Stimulated activated CD8-positive, alpha-beta memory T cell treated with anti-CD3 and anti-CD28 coated beads, Interleukin-15, amount 100 ng/mL, for 1 hour (primary cell): ENCODE results near the gene ZWILCH.

Source experiments
- DNase-seq: peaks from one replicate; pipeline ENCODE4 v3.0.0-alpha.2; 2020; ENCODE audit warnings: low read depth

The ZWILCH gene

GRCh38 chr15:66545255-66545654 lies 40.1 kb downstream of the ZWILCH start:
- no peak for DNase-seq

GRCh38 chr15:66555685-66556084 lies 50.6 kb downstream of the ZWILCH start:
- no peak for DNase-seq

GRCh38 chr15:66558271-66558670 lies 53.1 kb downstream of the ZWILCH start:
- no peak for DNase-seq

- no peak for DNase-seq
These were observed 55.9 kb downstream of the ZWILCH start for GRCh38 chr15:66560856-66561525.

GRCh38 chr15:66563126-66563525 lies 58.0 kb downstream of the ZWILCH start:
- DNase-seq, result no peak

- DNase-seq, result no peak
These were observed 58.5 kb downstream of the ZWILCH start for GRCh38 chr15:66563566-66564110.

GRCh38 chr15:66564136-66565041 lies 59.3 kb downstream of the ZWILCH start:
- DNase-seq, result no peak

- no peak for DNase-seq
These were observed 60.1 kb downstream of the ZWILCH start for GRCh38 chr15:66565141-66565641.

- no peak for DNase-seq
These were observed 60.6 kb downstream of the ZWILCH start, which contains the start of gene LCTL for GRCh38 chr15:66565741-66566144. Gene LCTL, minus strand, starts transcription at chr15:66565998. Its CDS starts 633 bp downstream, at chr15:66565365.

- peak; percentile 7 for DNase-seq
These were observed 61.9 kb downstream of the ZWILCH start for GRCh38 chr15:66566963-66567531.

- no peak for DNase-seq
These were observed 62.8 kb downstream of the ZWILCH start for GRCh38 chr15:66567897-66568296.

GRCh38 chr15:66569461-66570137 lies 64.5 kb downstream of the ZWILCH start:
- DNase-seq, result no peak

- no peak for DNase-seq
These were observed 65.2 kb downstream of the ZWILCH start for GRCh38 chr15:66570327-66570726.

GRCh38 chr15:66570842-66571478 lies 65.8 kb downstream of the ZWILCH start:
- DNase-seq, result no peak

- DNase-seq, result no peak
These were observed 67.0 kb downstream of the ZWILCH start for GRCh38 chr15:66572146-66572545.

- no peak for DNase-seq
These were observed 68.2 kb downstream of the ZWILCH start for GRCh38 chr15:66573348-66573718.

- DNase-seq, result no peak
These were observed 68.8 kb downstream of the ZWILCH start for GRCh38 chr15:66573719-66574595.

- no peak for DNase-seq
These were observed 69.4 kb downstream of the ZWILCH start for GRCh38 chr15:66574596-66574950.

- DNase-seq, result no peak
These were observed 73.3 kb downstream of the ZWILCH start for GRCh38 chr15:66578286-66578875.

GRCh38 chr15:66580643-66581042 lies 75.5 kb downstream of the ZWILCH start:
- no peak for DNase-seq
